IPS-20b (cell line): ENCODE results near the gene SERGEF.

ENCODE experiments used
- H3K27ac ChIP-seq: one replicate; pipeline ENCODE4 v1.5.1; 2013; ENCODE audit warnings: low read length
- H3K27me3 ChIP-seq: 2 replicates; pipeline ENCODE4 v1.6.1; 2013; ENCODE audit warnings: mild to moderate bottlenecking, low read length, inconsistent platforms; ENCODE audit not compliant: insufficient read depth
- H3K36me3 ChIP-seq: 2 replicates; pipeline ENCODE4 v1.6.1; 2013; ENCODE audit warnings: low read depth, mild to moderate bottlenecking, inconsistent platforms, low read length, moderate library complexity; ENCODE audit not compliant: insufficient read depth
- H3K4me1 ChIP-seq: 2 replicates; pipeline ENCODE4 v1.6.1; 2013; ENCODE audit warnings: mild to moderate bottlenecking, control low read depth, inconsistent platforms, low read length, moderate library complexity; ENCODE audit not compliant: insufficient read depth
- H3K4me3 ChIP-seq: 2 replicates; pipeline ENCODE4 v1.5.1; 2013; ENCODE audit warnings: mild to moderate bottlenecking, low read length, inconsistent platforms
- H3K9ac ChIP-seq: 2 replicates; pipeline ENCODE4 v1.6.1; 2013; ENCODE audit warnings: low read depth, mild to moderate bottlenecking, inconsistent platforms, low read length, moderate library complexity
- H3K9me3 ChIP-seq: 2 replicates; pipeline ENCODE4 v1.6.1; 2013; ENCODE audit warnings: mild to moderate bottlenecking, low read depth, low read length, inconsistent platforms; ENCODE audit not compliant: insufficient read depth

The SERGEF gene

GRCh38 chr11:17850336-17850735 is 162.5 kb downstream of the SERGEF start:
- no peak overlapping the region for H3K27ac ChIP-seq
- no peaks in the 10 kb centered on the region for H3K27me3 ChIP-seq

DNA sequence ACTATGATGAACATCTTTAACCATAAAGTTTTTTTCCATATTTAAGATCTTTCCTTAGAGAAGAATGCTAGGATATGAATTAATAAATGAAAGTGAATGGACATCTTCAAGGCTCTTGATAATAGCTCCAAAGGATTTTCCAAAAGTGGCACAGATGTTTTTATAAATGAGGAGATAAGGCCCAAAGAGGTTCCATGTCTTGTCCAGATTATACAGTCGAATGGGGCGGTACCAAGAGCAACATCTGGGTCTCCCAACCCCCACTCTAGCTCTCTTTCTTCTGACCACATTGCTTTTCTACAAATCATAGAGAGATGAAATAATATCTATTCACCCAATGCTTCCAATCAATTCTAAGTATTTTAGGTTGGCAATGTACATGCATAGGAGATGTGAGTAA is 164.1 kb downstream of the SERGEF start:
- no peak overlapping the region for H3K4me3 ChIP-seq
- H3K27me3 ChIP-seq = no peaks in the 10 kb centered on the region
- H3K27ac ChIP-seq = no peak overlapping the region
- H3K9ac ChIP-seq = no peak overlapping the region
- H3K4me1 ChIP-seq = no peaks in the 10 kb centered on the region
- H3K36me3 ChIP-seq = no peaks in the 10 kb centered on the region
- H3K9me3 ChIP-seq = no peaks in the 10 kb centered on the region

More at GRCh38 chr11:17850336-17850735, 162.5 kb downstream of the SERGEF start:
- Histone ChIP-seq H3K4me1 (no peaks in the 10 kb centered on the region), H3K4me3 (no peak overlapping the region), H3K36me3 (no peaks in the 10 kb centered on the region), H3K9ac (no peak overlapping the region), H3K9me3 (no peaks in the 10 kb centered on the region)

- H3K9ac ChIP-seq = no peak overlapping the region
- no peak overlapping the region for H3K4me3 ChIP-seq
- H3K27ac ChIP-seq = no peak overlapping the region
- H3K27me3 ChIP-seq = no peaks in the 10 kb centered on the region
- H3K36me3 ChIP-seq = no peaks in the 10 kb centered on the region
- H3K9me3 ChIP-seq = no peaks in the 10 kb centered on the region
- H3K4me1 ChIP-seq = no peaks in the 10 kb centered on the region
Measured at GRCh38 chr11:17846852-17847453, 165.9 kb downstream of the SERGEF start.

- Histone ChIP-seq H3K4me3 (no peak overlapping the region), H3K9ac (no peak overlapping the region), H3K9me3 (no peaks in the 10 kb centered on the region), H3K27ac (no peak overlapping the region), H3K36me3 (no peaks in the 10 kb centered on the region), H3K4me1 (no peaks in the 10 kb centered on the region), H3K27me3 (no peaks in the 10 kb centered on the region)
Measured at GRCh38 chr11:17845431-17845881, 167.4 kb downstream of the SERGEF start.

DNA sequence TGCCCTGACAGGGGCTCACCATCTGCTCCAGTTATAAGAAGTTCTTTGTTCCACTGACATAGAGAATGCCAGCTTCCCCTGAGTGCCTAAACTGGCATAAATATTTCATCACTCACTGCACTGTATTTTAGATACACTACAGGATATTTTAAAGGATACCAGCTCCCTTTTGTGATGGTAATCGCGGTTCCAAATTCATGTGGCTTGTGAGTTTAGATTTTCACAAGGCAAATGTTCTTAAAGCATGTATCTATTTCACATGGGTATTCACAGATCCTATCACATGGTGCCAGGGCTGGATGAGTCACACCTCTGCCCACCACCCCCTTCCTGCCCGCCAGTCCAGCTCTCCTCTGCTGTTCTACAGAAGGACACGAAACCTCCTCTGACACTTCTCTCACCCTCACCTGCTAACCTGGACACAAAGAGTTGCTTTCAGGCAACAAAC is 172.7 kb downstream of the SERGEF start:
- Histone ChIP-seq H3K9me3 (no peaks in the 10 kb centered on the region), H3K4me1 (no peaks in the 10 kb centered on the region), H3K36me3 (no peaks in the 10 kb centered on the region), H3K27ac (no peak overlapping the region), H3K27me3 (no peaks in the 10 kb centered on the region), H3K9ac (no peak overlapping the region), H3K4me3 (no peak overlapping the region)

GRCh38 chr11:17839450-17839849 is 173.4 kb downstream of the SERGEF start:
- no peaks in the 10 kb centered on the region for H3K36me3 ChIP-seq
- no peak overlapping the region for H3K27ac ChIP-seq
- H3K9ac ChIP-seq = no peak overlapping the region
- no peaks in the 10 kb centered on the region for H3K4me1 ChIP-seq
- H3K27me3 ChIP-seq = no peaks in the 10 kb centered on the region
- H3K9me3 ChIP-seq = no peaks in the 10 kb centered on the region
- H3K4me3 ChIP-seq = no peak overlapping the region

GRCh38 chr11:17838102-17838501 is 174.7 kb downstream of the SERGEF start:
- H3K9me3 ChIP-seq = no peaks in the 10 kb centered on the region
- H3K36me3 ChIP-seq = no peaks in the 10 kb centered on the region
- H3K27ac ChIP-seq = no peak overlapping the region
- H3K4me1 ChIP-seq = no peaks in the 10 kb centered on the region
- H3K9ac ChIP-seq = no peak overlapping the region
- no peak overlapping the region for H3K4me3 ChIP-seq
- H3K27me3 ChIP-seq = no peaks in the 10 kb centered on the region

GRCh38 chr11:17831883-17832282 is 181.0 kb downstream of the SERGEF start:
- Histone ChIP-seq H3K4me1 (no peaks in the 10 kb centered on the region), H3K36me3 (no peaks in the 10 kb centered on the region), H3K27me3 (no peaks in the 10 kb centered on the region), H3K9ac (no peak overlapping the region), H3K27ac (no peak overlapping the region), H3K9me3 (no peaks in the 10 kb centered on the region), H3K4me3 (no peak overlapping the region)

GRCh38 chr11:17831228-17831627 is 181.6 kb downstream of the SERGEF start:
- Histone ChIP-seq H3K9me3 (no peaks in the 10 kb centered on the region), H3K4me3 (no peak overlapping the region), H3K27ac (no peak overlapping the region), H3K27me3 (no peaks in the 10 kb centered on the region), H3K9ac (no peak overlapping the region), H3K36me3 (no peaks in the 10 kb centered on the region), H3K4me1 (no peaks in the 10 kb centered on the region)

GRCh38 chr11:17828311-17828751 is 184.5 kb downstream of the SERGEF start:
- Histone ChIP-seq H3K9me3 (no peaks in the 10 kb centered on the region), H3K27ac (no peak overlapping the region), H3K36me3 (no peaks in the 10 kb centered on the region), H3K27me3 (no peaks in the 10 kb centered on the region), H3K4me3 (no peak overlapping the region), H3K4me1 (no peaks in the 10 kb centered on the region), H3K9ac (no peak overlapping the region)

GRCh38 chr11:17827006-17827405 is 185.8 kb downstream of the SERGEF start:
- H3K27me3 ChIP-seq = no peaks in the 10 kb centered on the region
- H3K4me1 ChIP-seq = no peaks in the 10 kb centered on the region
- no peak overlapping the region for H3K9ac ChIP-seq

DNA sequence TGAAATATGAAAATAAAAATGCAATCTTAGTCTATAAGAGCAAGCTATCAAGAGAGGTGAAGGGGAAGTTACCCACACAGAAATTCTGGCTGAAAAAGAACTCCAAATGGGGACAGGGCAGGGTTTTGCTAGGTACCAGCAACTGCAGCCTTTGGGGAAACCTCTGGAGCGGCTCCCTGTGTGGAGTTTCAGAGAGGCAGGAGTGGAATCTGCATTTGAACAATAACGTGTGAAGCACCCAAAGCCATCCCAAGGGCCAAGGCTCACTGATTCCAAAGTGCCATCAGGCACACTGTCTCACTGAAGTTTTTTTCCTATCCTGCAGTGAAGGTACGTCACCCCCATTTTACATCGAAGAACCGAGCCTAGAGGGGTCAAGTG is 190.5 kb downstream of the SERGEF start:
- no peak overlapping the region for H3K27ac ChIP-seq
- H3K27me3 ChIP-seq = no peaks in the 10 kb centered on the region
- H3K9ac ChIP-seq = no peak overlapping the region
- no peak overlapping the region for H3K4me3 ChIP-seq
- no peaks in the 10 kb centered on the region for H3K36me3 ChIP-seq
- H3K4me1 ChIP-seq = no peaks in the 10 kb centered on the region
- no peaks in the 10 kb centered on the region for H3K9me3 ChIP-seq

More at GRCh38 chr11:17827006-17827405, 185.8 kb downstream of the SERGEF start:
- no peaks in the 10 kb centered on the region for H3K9me3 ChIP-seq
- no peak overlapping the region for H3K27ac ChIP-seq
- no peak overlapping the region for H3K4me3 ChIP-seq
- H3K36me3 ChIP-seq = no peaks in the 10 kb centered on the region
